Activated naive CD4-positive, alpha-beta T cell (primary cell): ENCODE data around the gene WWOX.
"Not testable (repeated sequence)": the region's sequence is repeated elsewhere in the genome, so short reads cannot be mapped to it uniquely, and the experiment has no call there.

Experiments
- DNase-seq, 4 experiments: peaks; one replicate each; lab custom pipeline; 2025; lab: John Stamatoyannopoulos, UW

The WWOX gene

DNA sequence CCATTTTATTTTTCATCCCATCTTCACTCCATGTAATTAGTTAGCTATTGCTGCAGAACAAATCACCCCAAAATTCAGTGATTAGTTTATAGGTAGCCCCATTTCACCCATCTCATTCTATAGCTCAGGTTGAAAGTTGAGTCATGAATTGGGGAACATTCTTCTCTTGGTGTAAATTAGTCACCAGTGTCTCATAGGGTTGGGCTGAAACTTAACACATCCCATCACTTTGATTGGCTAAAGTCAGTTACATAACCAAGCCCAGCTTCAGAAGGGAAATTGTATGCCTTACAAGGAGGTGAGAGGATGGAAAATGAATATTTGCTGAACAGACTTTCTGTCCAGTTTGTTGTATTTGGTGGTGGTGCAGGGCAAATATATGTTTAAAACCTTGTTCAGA lies 477.5 kb downstream of the WWOX start:
- no peak for DNase-seq

DNA sequence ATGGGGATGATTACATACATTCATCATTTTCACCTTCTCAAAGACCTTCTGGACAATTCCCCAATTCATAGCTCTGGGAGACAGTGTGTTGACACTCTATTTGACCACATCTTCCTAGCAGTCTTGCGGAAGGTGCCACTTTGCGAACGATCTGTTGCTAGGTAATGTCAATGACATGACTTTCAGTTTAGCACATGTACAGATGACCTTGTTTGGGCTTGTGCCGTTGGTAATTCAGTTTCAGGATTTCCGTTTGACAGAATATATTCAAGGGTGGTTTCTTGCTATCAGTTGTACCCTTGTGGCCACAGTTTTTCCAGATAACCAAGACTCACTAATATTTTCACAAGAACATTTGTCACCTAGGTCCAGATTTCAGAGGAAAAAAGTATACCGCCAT lies 478.2 kb downstream of the WWOX start:
- DNase-seq, result no peak

DNA sequence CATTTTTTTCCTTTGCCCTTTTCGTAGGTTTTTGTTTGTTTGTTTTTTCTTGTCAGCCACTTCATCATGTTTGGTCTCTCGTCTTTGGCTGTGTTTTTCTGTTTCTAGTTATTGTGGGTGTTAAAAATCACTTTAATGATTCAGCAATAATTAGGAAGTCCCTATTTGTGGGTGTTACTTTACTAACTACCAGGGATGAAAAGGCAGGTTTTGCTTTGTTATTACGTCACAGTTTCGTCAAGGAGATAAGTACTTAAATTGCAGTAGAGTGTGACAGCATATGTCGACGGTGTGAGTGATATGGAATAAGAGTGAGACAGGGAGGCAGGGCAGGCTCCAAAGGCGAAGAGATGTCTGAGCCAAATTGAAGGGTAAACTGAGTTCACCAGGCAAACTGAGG lies 479.6 kb downstream of the WWOX start:
- no peak for DNase-seq

DNA sequence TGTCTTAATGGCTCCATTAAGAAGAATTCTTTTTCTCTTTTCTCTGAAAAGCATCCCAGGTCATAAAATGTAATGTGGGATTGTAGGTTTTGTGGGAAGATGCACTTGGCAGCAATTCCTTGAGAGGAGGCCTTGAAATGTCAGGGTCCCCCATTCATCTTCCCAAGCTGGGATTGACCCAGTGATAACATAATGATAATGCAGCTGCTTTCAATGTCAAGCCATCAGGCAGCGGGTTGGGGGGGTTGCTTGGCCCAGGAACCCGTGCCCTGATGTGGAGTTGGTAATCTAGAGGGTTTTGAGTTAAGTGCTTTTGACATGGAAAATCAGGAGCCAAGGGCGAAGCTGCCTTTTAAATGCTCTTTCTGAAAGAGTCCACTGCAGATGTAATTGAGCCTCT lies 484.0 kb downstream of the WWOX start:
- DNase-seq, result no peak

DNA sequence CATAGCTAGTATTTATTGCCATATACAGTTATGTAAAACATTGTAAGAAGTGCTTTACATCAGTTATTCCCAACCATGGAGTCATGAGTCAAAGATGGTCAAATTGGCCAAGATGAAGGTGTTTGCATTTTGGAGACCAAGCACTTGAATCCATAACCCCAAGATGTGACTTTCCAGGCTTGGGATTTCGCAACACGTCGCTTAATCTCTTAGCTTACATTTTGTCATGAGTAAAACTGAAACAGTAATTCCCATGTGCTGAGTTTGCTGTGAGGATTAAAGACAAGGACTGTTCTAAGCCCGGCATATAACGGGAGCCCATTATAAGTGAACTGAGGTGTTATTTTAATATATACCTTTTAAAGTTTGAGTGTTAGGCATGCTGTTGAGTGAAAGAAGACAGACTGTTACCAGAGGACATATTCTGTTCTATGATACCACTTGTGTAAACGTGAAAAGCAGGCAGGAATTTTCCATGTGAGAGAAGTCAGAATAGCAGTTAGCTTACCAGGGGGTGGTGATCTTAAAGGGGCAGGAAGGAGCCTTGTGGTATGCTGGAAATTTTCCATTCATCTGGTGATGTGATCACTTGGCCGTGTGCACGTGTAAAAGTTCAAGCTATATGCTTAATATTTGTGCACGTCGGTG lies 484.9 kb downstream of the WWOX start:
- DNase-seq, result no peak

DNA sequence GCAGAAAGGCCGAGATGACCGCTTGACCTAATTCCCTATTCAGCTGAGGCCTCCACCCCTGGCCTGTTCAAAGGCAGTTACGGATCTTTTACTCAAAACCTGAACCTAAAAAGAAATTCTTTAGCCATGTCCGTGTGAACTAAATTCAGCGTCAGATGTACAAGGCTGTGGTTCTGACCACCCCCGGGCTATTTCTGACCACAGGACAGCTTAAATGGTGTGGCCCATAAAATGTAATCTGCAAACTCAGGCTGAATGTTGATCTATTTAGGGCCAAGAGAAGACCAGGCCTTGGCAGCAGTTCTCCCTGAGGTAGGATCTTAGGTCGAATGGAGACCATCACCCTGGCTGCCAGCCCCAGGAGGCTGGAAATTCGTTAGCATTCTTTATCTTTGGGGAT lies 485.5 kb downstream of the WWOX start:
- DNase-seq, result no peak

DNA sequence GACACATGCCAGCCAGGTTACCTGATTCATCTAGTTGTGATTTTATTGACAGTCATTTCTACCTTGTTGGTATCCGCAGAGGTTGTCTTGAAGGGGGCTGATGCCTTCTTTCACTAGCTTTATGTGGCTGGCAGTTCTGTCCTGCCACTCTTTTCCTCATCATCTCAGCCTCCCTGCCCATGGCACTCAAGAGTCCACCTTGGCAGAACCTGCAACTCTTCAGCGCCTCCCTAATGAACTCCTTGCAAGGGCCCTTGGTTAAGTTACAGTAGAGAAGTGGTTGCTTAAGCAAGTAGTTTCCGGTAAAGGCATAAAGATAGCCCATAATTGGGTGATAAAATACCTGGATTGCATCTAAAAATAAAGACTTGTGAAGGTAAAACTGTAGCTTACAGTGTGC lies 489.9 kb downstream of the WWOX start:
- DNase-seq, result no peak

DNA sequence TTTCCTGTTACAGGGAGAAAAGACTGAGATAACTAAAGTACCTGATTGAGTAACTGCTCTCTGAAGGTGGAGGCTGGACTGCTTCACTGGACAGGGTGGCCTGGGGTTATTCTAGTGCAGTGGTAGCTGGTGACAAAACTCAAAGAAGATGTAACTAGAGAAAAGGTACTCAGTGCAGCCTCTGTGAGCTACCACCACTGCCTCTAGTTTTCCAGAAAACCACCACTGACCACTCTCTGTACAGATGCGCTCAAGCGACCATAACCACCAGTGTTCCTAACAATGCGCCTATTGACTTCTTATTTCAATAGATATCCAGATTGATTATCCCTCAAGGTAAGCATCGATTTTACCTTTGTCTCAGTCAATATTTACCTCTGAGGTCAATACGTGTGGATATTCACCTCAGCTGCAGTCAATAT lies 492.2 kb downstream of the WWOX start:
- DNase-seq, result no peak

DNA sequence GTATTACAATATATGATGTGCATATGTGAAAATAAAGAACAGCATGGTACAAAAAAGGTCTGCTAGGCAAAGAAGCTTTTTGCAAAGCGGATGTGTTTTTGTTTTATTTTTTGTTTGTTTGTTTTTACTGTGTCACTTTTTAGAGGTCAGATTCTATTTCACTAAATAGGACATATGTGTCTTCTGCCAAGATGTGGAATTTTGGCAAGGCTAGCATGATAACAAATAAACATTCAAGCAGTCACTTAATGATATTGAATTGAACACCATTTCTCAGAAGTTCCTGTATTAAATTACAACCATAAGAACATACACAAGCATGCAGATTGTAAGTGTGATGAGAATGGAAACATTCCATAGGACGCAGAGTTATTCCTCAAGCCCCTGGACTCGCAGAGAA lies 492.7 kb downstream of the WWOX start:
- DNase-seq, result no peak

DNA sequence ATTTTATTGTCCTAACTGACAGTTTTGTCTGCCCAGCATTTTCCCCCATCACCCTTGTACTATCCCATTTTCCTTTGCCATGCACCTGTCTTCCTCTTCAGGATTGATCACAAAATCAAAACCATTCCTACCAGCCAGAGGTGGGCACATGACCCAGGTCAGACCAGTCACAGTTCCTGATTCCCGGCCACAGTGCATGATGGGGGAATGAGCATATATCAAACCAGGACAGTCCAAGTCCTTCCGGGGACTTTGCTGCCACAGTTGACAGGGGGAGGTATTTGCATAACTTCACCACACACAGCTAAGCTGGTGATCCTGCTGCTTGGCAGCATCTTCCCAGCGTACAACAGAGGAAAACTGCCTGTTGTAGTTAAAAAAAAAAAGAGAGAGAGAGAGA lies 493.9 kb downstream of the WWOX start:
- DNase-seq, result no peak

DNA sequence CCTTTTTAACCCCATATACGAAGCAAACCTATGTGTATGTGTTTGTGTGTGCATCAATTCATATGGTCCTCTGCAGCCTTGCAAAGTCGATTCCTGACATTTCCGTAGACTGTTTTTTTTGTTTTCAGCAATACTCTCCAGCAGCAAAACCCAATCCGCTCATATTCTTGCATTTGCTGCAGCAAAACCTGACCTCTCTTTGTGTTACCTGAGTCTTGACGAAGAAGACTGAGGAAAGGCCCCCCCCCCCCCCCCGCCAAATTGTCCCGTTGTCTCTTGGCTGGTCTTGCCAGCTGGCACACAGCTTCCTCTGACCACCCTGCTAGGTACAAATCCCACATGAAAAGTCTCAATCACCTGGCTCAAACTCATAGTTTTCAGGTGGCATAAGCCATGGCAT lies 494.7 kb downstream of the WWOX start:
- DNase-seq, result no peak

DNA sequence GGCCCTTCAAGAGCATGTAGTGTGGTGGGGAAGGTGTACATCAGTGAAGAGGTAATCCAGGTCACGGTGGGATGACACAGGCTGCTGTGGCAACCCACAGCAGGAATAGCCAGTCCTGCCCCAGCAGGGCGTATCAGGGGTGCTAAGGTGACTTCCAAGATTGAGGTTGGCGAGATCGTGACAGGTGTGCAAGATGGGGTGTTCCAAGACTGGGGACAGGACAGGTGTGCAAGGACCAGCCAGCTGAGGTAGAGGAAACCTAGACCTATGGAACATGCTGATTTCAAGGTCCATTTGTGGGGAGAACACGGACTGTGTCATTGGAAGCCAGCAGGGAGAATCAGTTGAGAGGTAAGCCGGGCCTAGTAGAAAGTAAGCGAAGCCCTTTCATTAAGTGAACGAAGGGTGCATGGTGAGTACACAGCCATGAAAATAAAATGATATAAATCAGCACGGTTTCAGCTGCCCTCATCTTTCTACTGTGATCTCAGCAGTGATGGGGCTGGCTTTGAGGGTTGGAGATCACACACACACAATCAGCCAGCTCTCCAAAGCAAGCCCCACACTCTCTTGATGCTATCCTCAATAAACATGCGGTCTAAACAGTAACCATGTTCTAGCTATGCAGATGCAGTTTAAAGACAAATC lies 497.0 kb downstream of the WWOX start:
- DNase-seq, result no peak

DNA sequence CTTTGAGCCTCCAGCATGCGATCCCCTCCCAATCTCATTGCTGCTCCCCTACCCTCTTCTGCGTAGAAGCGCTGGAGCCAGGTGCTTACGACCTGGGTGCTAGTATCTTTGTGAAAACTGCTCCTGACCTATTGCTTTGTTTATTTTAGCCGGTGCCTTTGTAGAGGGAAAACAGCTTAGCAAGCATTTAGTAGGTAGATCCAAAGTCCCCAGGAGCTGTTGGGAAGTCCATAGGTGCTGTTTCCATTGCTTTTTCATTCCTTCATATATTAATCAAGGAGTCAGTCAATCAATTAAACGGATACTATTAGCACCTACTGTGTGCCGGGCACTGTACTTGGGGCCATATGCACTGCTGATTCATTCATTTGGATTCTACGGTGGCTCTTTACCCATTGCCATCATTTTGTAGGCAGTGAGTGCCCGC lies 497.6 kb downstream of the WWOX start:
- DNase-seq, result no peak

DNA sequence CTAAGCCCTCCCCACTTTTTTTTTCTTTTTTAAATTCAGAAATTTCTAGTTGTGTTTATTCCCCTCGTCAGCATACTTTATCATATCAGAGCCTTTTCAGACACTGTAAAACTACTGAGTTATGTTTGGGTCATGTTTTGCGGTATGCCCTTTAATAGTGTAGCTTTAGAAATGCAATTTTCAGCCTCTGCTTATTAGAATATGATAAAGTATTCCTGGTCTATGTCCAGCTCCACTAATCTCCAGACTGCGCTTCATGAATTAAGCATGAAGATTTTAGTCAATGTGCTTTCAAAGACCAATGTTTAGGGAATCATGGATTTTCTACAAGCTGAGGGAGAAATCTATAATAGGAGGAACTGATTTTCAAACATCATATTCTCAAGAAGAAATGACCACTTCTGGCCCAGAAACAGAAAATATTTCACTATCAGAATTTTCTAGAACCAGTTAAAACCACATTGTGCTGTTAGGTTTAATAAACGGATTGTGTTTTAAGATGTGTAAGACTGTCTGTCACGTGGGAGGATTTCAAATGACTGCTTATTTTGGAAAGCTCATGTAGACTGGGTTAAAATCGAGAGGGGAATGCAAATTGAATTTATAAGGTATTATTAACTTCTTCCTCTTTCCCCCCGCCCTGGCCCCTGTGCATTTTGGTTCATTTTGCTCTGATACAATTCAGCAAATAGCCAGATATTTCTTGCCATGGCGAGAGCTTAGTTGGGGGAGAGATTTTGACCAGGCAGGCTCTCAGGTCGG lies 498.5 kb downstream of the WWOX start:
- DNase-seq, result no peak

DNA sequence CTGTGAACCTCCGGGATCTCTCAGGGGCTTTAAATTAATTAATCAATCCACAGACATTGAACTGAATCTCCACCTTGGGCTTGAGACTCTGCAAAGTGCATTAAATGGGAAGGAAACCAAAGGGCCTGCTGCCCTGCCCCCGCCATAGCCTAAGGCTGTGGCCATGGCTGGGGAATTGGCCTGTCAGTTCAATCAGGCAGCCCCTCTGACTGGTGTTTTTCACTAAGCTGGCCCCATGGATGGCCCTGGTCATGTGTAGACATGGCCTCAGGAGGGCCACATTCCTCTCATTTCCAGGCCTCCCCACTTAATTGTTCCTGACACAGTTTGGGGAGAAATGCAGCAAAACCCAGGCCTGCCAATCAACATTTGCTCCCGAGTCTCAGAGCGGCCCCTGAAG lies 499.8 kb downstream of the WWOX start:
- DNase-seq, result no peak

DNA sequence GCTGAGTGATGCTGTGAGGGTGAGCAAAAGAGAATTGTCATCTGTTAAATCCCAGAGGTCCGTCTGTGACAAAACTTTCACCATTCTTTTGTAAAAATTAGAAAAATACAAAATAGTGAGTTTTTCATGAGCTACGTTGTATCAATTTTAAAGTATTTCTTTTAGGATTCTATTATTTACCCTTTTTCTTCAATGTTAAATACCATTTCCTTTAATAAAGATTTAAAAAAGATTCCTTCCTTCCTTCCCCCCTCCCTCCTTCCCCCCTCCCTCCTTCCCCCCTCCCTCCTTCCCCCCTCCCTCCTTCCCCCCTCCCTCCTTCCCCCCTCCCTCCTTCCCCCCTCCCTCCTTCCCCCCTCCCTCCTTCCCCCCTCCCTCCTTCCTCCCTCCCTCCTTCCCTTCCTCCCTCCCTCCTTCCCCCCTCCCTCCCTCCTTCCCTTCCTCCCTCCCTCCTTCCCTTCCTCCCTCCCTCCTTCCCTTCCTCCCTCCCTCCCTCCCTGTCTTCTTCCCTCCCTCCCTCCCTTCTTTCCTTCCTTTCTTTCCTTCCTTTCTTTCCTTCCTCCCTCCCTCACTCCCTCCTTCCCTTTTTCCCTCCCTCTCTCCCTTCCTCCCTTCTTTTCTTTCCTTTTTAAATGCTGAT lies 505.1 kb downstream of the WWOX start:
- DNase-seq, result not testable (repeated sequence)

DNA sequence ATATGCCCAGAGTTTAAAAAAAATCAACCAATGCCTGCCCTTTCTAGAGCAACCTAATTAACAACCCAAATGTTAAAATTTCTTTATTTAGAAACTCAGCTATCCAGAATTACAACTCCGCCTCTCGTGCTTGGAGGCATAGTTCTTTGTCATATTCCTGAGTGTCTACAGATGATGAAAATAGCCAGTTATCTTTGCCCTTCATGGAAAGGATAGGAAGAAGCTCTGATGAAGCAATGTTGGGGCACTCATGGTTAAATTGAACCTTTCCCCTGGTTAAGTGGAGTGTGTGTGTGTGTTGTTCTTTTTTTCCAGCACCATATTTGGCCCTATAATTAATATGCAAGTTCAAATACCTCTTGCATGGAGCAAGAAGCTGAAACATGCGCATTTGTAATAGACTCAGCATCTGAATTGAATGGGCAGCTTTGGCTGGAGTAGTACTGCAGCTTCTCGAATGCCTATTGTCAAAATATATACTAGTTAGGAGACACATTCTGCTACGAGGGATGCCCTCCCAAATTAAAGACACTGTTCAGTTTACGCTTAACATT lies 506.2 kb downstream of the WWOX start:
- no peak for DNase-seq

DNA sequence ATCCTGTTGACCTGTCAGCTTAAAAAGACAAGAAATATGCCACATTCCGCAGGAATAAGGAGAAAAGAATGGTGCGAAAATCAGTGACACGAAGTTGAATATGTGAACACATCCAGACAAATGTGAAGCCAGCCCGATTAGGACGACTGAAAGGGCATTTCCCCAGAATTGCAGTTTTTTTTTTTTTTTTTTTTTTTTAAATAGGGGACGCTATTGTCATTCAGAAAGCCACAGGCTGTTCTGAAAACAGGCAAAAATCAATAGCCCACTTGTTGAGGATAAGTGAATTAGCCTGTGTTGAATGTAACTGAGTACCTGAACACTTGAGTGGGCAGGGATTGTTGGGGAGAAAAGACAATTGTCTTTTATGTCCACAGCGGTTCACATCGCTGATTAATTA lies 507.1 kb downstream of the WWOX start:
- no peak for DNase-seq

DNA sequence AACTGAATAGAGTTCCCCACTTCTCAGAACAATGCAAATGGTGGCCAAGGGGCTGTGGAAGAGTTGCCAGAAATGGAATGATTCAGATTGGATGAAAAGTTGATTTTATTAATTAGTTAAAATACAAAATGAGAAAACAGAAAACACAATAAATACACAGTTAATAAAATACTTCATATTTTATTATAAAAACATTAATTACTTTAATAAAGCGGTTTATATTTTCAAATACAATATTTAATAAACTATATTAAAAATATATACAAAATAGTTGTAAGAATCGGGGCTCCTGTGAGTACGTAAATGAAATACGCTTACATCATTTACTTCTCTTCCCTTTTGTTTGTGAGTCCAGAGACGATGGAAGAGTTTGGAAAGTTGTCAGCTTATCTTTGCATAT lies 507.6 kb downstream of the WWOX start:
- no peak for DNase-seq

DNA sequence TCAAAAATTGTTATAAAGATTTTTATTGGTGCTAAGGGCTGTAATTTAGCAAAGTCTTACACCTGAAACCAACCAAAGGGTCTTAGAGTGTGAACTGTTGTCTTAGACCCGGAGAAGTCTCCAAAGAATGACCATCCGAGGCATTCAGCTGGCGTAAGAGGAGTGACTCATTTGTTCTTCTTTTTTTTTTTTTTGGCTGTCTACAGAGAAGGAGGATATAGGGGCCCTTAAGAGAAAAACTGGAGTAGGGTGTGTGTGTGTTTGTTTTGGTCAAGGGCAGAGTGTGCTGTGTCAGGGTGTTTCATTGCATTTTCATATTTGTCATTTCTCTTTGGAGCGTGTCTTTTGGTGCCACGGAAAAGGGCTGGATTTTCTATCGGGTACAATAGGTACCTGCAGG lies 508.0 kb downstream of the WWOX start:
- no peak for DNase-seq

DNA sequence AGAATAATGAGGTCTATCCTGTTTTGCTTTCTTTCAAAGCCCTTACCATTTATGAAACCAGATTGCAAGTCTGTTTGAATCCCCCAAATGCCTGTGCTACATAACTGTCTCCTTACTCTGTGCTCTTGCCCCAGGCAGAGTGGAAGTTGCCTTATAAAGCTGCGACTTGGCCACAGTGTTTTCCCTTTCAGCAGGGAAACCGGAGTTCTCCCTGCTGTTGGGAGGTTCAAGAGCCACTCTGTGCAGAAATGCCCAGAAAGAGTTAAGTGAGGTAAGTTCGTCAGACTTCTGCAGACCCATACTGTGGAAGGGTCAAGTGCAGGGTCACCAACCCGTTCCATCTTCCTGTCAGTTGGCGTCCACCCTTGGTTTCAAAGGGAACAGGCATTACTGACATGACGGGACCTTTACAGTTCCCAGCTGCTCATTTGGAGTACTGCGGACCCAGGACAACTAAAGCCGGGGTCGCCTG lies 508.9 kb downstream of the WWOX start:
- DNase-seq, result no peak
